HG03575 (cell line): ENCODE data around the gene SLC7A4.

Experiments used
- ATAC-seq: cut with Tn5 transposase; IDR thresholded peaks from one replicate; pipeline ENCODE4 v1.9.1; 2021; ENCODE audit not compliant: unreplicated experiment, insufficient number of reproducible peaks, low FRiP score; ENCODE audit errors: extremely low read depth

The SLC7A4 gene

GRCh38 chr22:20993304-20994127, 38.8 kb downstream of the SLC7A4 start:
- no peak for ATAC-seq

- no peak for ATAC-seq
Measured at GRCh38 chr22:20992456-20993303, 39.7 kb downstream of the SLC7A4 start.

GRCh38 chr22:20992056-20992442, 40.3 kb downstream of the SLC7A4 start:
- no peak for ATAC-seq

- no peak for ATAC-seq
Measured at GRCh38 chr22:20991252-20992055, 40.9 kb downstream of the SLC7A4 start.

- ATAC-seq = no peak
Measured at GRCh38 chr22:20990184-20991180, 41.9 kb downstream of the SLC7A4 start.

- ATAC-seq = no peak
Measured at GRCh38 chr22:20989323-20990138, 42.8 kb downstream of the SLC7A4 start.

- no peak for ATAC-seq
Measured at GRCh38 chr22:20988573-20989322, 43.6 kb downstream of the SLC7A4 start.

GRCh38 chr22:20987375-20987774, 45.0 kb downstream of the SLC7A4 start:
- ATAC-seq = no peak

- no peak for ATAC-seq
Measured at GRCh38 chr22:20986365-20986764, 46.0 kb downstream of the SLC7A4 start.

GRCh38 chr22:20985720-20986119, 46.6 kb downstream of the SLC7A4 start:
- ATAC-seq = no peak

GRCh38 chr22:20983081-20983771, 49.1 kb downstream of the SLC7A4 start:
- no peak for ATAC-seq

- ATAC-seq = no peak
Measured at GRCh38 chr22:20982563-20982882, 49.8 kb downstream of the SLC7A4 start.

- no peak for ATAC-seq
Measured at GRCh38 chr22:20981787-20982562, 50.4 kb downstream of the SLC7A4 start, which contains the start of gene LZTR1. Gene LZTR1, plus strand, starts transcription at chr22:20982297. Its CDS starts 75 bp downstream, at chr22:20982372.

GRCh38 chr22:20980938-20981722, 51.2 kb downstream of the SLC7A4 start:
- ATAC-seq = no peak

GRCh38 chr22:20980523-20980922, 51.8 kb downstream of the SLC7A4 start:
- ATAC-seq = no peak
